Endothelial cell of umbilical vein (primary cell): Measurements from ENCODE around the gene TMEM181. TPM values are rescaled to one million over a fixed set of nuclear protein-coding genes. Genes with fewer than 3 reads are reported as not detected.

Experiments used
- BruUV-seq: library from RNA; stranded (reverse); fragments of 400-500 nt; replicated peaks from 2 replicates; lab custom pipeline; 2021; lab: Mats Ljungman, UMichigan
- CTCF ChIA-PET: fragments of 300-600, 350-600 bp; sonication (Branson Sonifier 250); formaldehyde crosslinking; loops from one replicate; lab custom pipeline; 2021; ENCODE audit warnings: antibody characterized with exemption, inconsistent platforms; lab: Charles Lee
- POLR2A ChIA-PET: fragments of 300-600, 350-600 bp; sonication (Branson Sonifier 250); formaldehyde crosslinking; loops from one replicate; lab custom pipeline; 2021; ENCODE audit warnings: antibody characterized with exemption, inconsistent platforms; lab: Charles Lee
- DNase-seq: peaks from one replicate; pipeline ENCODE4 v3.0.0-alpha.2; 2011; ENCODE audit warnings: low read depth, low spot score
- FAIRE-seq: peaks from 2 replicates; lab custom pipeline; 2011; peaks lifted over from hg19 to GRCh38; lab: Jason Lieb, UNC
- H2AFZ ChIP-seq: 2 replicates; pipeline ENCODE4 v1.6.0; 2012; ENCODE audit warnings: low read depth, low read length, control low read depth, inconsistent platforms
- H3K27ac ChIP-seq: 2 replicates; pipeline ENCODE4 v1.5.1; 2011; ENCODE audit warnings: low read depth, mild to moderate bottlenecking, control low read depth, low read length, moderate library complexity; ENCODE audit not compliant: insufficient read depth
- H3K27me3 ChIP-seq, 2 experiments: 2 replicates each; pipeline versions ENCODE4 v1.6.0 to v1.6.1; 2011; ENCODE audit warnings: low read length in 2 of 2, mixed read lengths in 1 of 2; ENCODE audit not compliant: control insufficient read depth in 2 of 2, insufficient read depth in 2 of 2
- H3K36me3 ChIP-seq, 2 experiments: 2 replicates in 1 of 2; 3 replicates in 1 of 2; pipeline ENCODE4 v1.5.1; 2011; ENCODE audit warnings: low read length in 2 of 2, mild to moderate bottlenecking in 1 of 2, moderate library complexity in 1 of 2; ENCODE audit not compliant: control insufficient read depth in 2 of 2, insufficient read depth in 2 of 2; ENCODE audit errors: extremely low read depth in 1 of 2
- H3K4me1 ChIP-seq: 3 replicates; pipeline ENCODE4 v1.5.1; 2011; ENCODE audit warnings: mild to moderate bottlenecking, low read length; ENCODE audit not compliant: control insufficient read depth, insufficient read depth; ENCODE audit errors: extremely low read depth
- H3K4me2 ChIP-seq: 2 replicates; pipeline ENCODE4 v1.6.1; 2011; ENCODE audit warnings: low read length, control low read depth, mixed read lengths; ENCODE audit not compliant: insufficient read depth
- H3K4me3 ChIP-seq, 3 experiments: fragments of 200-600 bp in 1 of 3; sonication (generic), shearing (Covaris generic) in 1 of 3; replicated peaks in 1 of 3; 2 replicates each; pipeline ENCODE4 v1.5.1; 2011 to 2016; ENCODE audit warnings: control low read depth in 3 of 3, low read length in 3 of 3, mild to moderate bottlenecking in 2 of 3, inconsistent platforms in 1 of 3, low read depth in 1 of 3, moderate library complexity in 1 of 3; ENCODE audit not compliant: insufficient read depth in 1 of 3
- H3K79me2 ChIP-seq: 2 replicates; pipeline ENCODE4 v1.6.0; 2012; ENCODE audit warnings: low read length, inconsistent platforms; ENCODE audit not compliant: control insufficient read depth, insufficient read depth
- H3K9ac ChIP-seq: replicated peaks from 2 replicates; pipeline ENCODE3; 2011; ENCODE audit warnings: low read length, control low read depth; ENCODE audit not compliant: insufficient read depth; ENCODE audit errors: extremely low read depth
- H3K9me1 ChIP-seq: replicated peaks from 3 replicates; pipeline ENCODE4 v1.6.0; 2011; ENCODE audit warnings: mild to moderate bottlenecking, low read length; ENCODE audit not compliant: control insufficient read depth, insufficient read depth; ENCODE audit errors: extremely low read depth
- H3K9me3 ChIP-seq: replicated peaks from 2 replicates; pipeline ENCODE4 v1.5.1; 2012; ENCODE audit warnings: low read length, inconsistent platforms; ENCODE audit not compliant: control insufficient read depth, insufficient read depth
- H4K20me1 ChIP-seq: replicated peaks from 2 replicates; pipeline ENCODE3; 2011; ENCODE audit warnings: mild to moderate bottlenecking, low read length; ENCODE audit not compliant: control insufficient read depth, insufficient read depth; ENCODE audit errors: extremely low read depth
- CTCF ChIP-seq, 2 donors: IDR thresholded peaks; 1 replicate in 1 of 2; 2 replicates in 1 of 2; pipeline ENCODE4 v1.5.1; 2011; ENCODE audit warnings: low read length in 2 of 2, mild to moderate bottlenecking in 2 of 2, moderate library complexity in 2 of 2, control low read depth in 1 of 2, inconsistent platforms in 1 of 2, low read depth in 1 of 2; ENCODE audit not compliant: insufficient read depth in 1 of 2; ENCODE audit errors: extremely low read depth in 1 of 2
- EZH2 ChIP-seq: IDR thresholded peaks from 2 replicates; pipeline ENCODE4 v1.6.1; 2012; ENCODE audit warnings: borderline replicate concordance, low read depth, mild to moderate bottlenecking, moderate library complexity, low read length, inconsistent platforms; ENCODE audit not compliant: severe bottlenecking
- FOS ChIP-seq: IDR thresholded peaks from 2 replicates; pipeline ENCODE4 v1.6.1; 2011; ENCODE audit warnings: mild to moderate bottlenecking, low read length, moderate library complexity, borderline replicate concordance; ENCODE audit not compliant: insufficient read depth
- GATA2 ChIP-seq: IDR thresholded peaks from 2 replicates; pipeline ENCODE4 v1.7.0; 2011; ENCODE audit warnings: low read depth, mild to moderate bottlenecking, moderate library complexity, mixed read lengths, low read length; ENCODE audit not compliant: insufficient read length, insufficient read depth
- JUN ChIP-seq: IDR thresholded peaks from 2 replicates; pipeline ENCODE4 v1.6.1; 2011; ENCODE audit warnings: borderline replicate concordance, low read depth; ENCODE audit not compliant: insufficient read length, insufficient read depth
- MAX ChIP-seq: IDR thresholded peaks from 2 replicates; pipeline ENCODE4 v1.6.1; 2011; ENCODE audit not compliant: insufficient read depth, insufficient read length
- MYC ChIP-seq: IDR thresholded peaks from one replicate; pipeline ENCODE4 v1.6.1; 2011; ENCODE audit warnings: mild to moderate bottlenecking, low read depth, low read length
- POLR2A ChIP-seq: IDR thresholded peaks from 2 replicates; pipeline ENCODE4 v1.6.1; 2012; ENCODE audit warnings: low read depth, mild to moderate bottlenecking, control low read depth, low read length
- POLR2AphosphoS5 ChIP-seq: IDR thresholded peaks from 2 replicates; pipeline ENCODE4 v1.6.1; 2012; ENCODE audit warnings: low read depth, mild to moderate bottlenecking, control low read depth, low read length, moderate library complexity; ENCODE audit not compliant: insufficient read depth
- dilution Hi-C: fragments of 300-500 bp; cut with MboI; formaldehyde crosslinking; loops from one replicate; pipeline ENCODE4 v1.15.0; 2019; ENCODE audit warnings: low sequenced_read_pairs; ENCODE audit not compliant: extremely low pct_ligation_motif_present
- intact Hi-C: fragments of 100-400 bp; cut with micrococcal nuclease; formaldehyde crosslinking; loops from one replicate; pipeline ENCODE4 v1.10.0; 2022
- polyA plus RNA-seq, 4 experiments: library from polyadenylated mRNA; depleted of rRNA in 3 of 4; stranded (reverse) in 3 of 4; unstranded in 1 of 4; fragments of >200 nt; gene quantifications; 2 replicates each; pipeline versions ENCODE4 v1.2.1 to v1.2.3, GENCODE V29; 2011 to 2012; ENCODE audit warnings: missing spikeins in 1 of 4
- total RNA-seq: library from RNA; stranded (reverse); gene quantifications from 2 replicates; pipeline ENCODE4 v1.2.3, GENCODE V29; 2021

Gene TMEM181
- total and polyA plus RNA-seq, 2 donors (not counting 3 experiments of a cell fraction or from before 2014, with no cell fraction given): 21.7 to 33.5 TPM

- H4K20me1 ChIP-seq: no peaks in the 10 kb centered on the region
- no peak overlapping the region for H3K4me2 ChIP-seq
- ChIA-PET CTCF (interaction anchor here (0.9 to 6.6 kb wide), 4 partner anchors 9 to 44 kb away, joined by 3 to 77 read pairs (median 25); partner anchors contain the start of gene DYNLT1), POLR2A (no interaction called here)
- BruUV-seq: no TSS peak
- dilution Hi-C loops: no loop called here
- peaks cover 11 to 25% of the 10 kb centered on the region in 2 experiments for H3K27me3 ChIP-seq
- H3K79me2 ChIP-seq: no peaks in the 10 kb centered on the region
- no peak overlapping the region for H3K9ac ChIP-seq
- H2AFZ ChIP-seq: no peak overlapping the region
- intact Hi-C loops: loop anchor here (1.0 kb wide), 1 partner anchor 9 kb away; no protein-coding TSS in a partner anchor
- no peak overlapping the region for H3K4me3 ChIP-seq
- H3K36me3 ChIP-seq: no peaks in the 10 kb centered on the region
- no peak for DNase-seq
- H3K27ac ChIP-seq: no peak overlapping the region
- no peak for TF ChIP-seq GATA2
- TF ChIP-seq FOS: no peak
- no peak for TF ChIP-seq JUN
- TF ChIP-seq POLR2AphosphoS5: no peak
- no peak for TF ChIP-seq EZH2
- TF ChIP-seq CTCF (IDR thresholded peaks at IDR 0.05; ENCODE audit: extremely low read depth in 1 of 2, insufficient read depth in 1 of 2, low read depth in 1 of 2, low read length in 2 of 2): no peak
- no peak for TF ChIP-seq MYC
- no peak for TF ChIP-seq MAX
- no peak for TF ChIP-seq POLR2A
- no peak for FAIRE-seq
- H3K9me1 ChIP-seq: no peaks in the 10 kb centered on the region
- no peaks in the 10 kb centered on the region for H3K4me1 ChIP-seq
- H3K9me3 ChIP-seq: no peaks in the 10 kb centered on the region
Measured at GRCh38 chr6:158662954-158663624, 103.2 kb downstream of the TMEM181 start.
